Esophagus muscularis mucosa (tissue), 4 donors: ENCODE results near the gene UPF2. TPM values are rescaled to one million over a fixed set of nuclear protein-coding genes. Genes with fewer than 3 reads are reported as not detected.

Source experiments
- DNase-seq: peaks from one replicate; pipeline ENCODE4 v3.0.0-alpha.2; 2017; ENCODE audit errors: extremely low spot score
- H3K27ac ChIP-seq, 4 donors: fragments of 200-600 bp; sonication (generic); replicated peaks in 1 of 4; 1 replicate in 3 of 4; 2 replicates in 1 of 4; pipeline ENCODE4 v1.5.1; 2016 to 2019; ENCODE audit warnings: mild to moderate bottlenecking in 1 of 4
- H3K27me3 ChIP-seq, 4 donors: fragments of 200-600 bp; sonication (generic); one replicate each; pipeline versions ENCODE4 v1.5.1 to v1.6.0; 2016 to 2019
- H3K36me3 ChIP-seq, 4 donors: fragments of 200-600 bp; sonication (generic); one replicate each; pipeline ENCODE4 v1.5.1; 2016 to 2019
- H3K4me1 ChIP-seq, 4 donors: fragments of 200-600 bp; sonication (generic); one replicate each; pipeline ENCODE4 v1.5.1; 2016 to 2019
- H3K4me3 ChIP-seq, 4 donors: fragments of 200-600 bp; sonication (generic); 1 replicate in 2 of 4; 2 replicates in 2 of 4; pipeline ENCODE4 v1.5.1; 2016 to 2019; ENCODE audit warnings: mild to moderate bottlenecking in 4 of 4, moderate library complexity in 1 of 4
- H3K9me3 ChIP-seq, 4 donors: fragments of 200-600 bp; sonication (generic); 1 replicate in 3 of 4; 2 replicates in 1 of 4; pipeline ENCODE4 v1.5.1; 2016 to 2019
- EP300 ChIP-seq: sonication (generic); formaldehyde crosslinking; IDR thresholded peaks from one replicate; pipeline ENCODE4 v1.6.1; 2017; ENCODE audit warnings: antibody characterized with exemption
- POLR2A ChIP-seq: fragments of 450-650 bp; IDR thresholded peaks from one replicate; pipeline ENCODE4 v1.6.1; 2017; ENCODE audit warnings: antibody characterized with exemption, moderate library complexity, mild to moderate bottlenecking, low read depth
- POLR2AphosphoS5 ChIP-seq, 2 donors: sonication (generic); formaldehyde crosslinking; IDR thresholded peaks; one replicate each; pipeline ENCODE4 v1.6.1; 2017; ENCODE audit warnings: antibody characterized with exemption in 2 of 2
- WGBS: methylation state at CpG from one replicate; pipeline ENCODE4 v1.1.5; 2018; 5-methylcytosine and 5-hydroxymethylcytosine counted together
- intact Hi-C: fragments of 100-400 bp; cut with DNase I; formaldehyde crosslinking; loops from one replicate; pipeline ENCODE4 v1.15.1; 2023
- total RNA-seq, 4 donors: library from RNA; depleted of rRNA; stranded (reverse); fragments of >200 nt; gene quantifications; one replicate each; pipeline versions ENCODE4 v1.1.0 to v1.2.1, GENCODE V29; 2016
- TF ChIP-seq, protein P1 (sequence below), 3 experiments: fragments of 200-600 bp in 2 of 3; fragments of 450-650 bp in 1 of 3; sonication (generic) in 2 of 3; IDR thresholded peaks; one replicate each; pipeline ENCODE4 v1.5.1; 2017 to 2019; ENCODE audit warnings: antibody characterized with exemption in 3 of 3, mild to moderate bottlenecking in 2 of 3, moderate library complexity in 1 of 3

The UPF2 gene
- total RNA-seq, 4 donors from 2014 or later: 26.0 to 38.6 (median 28.0) TPM

DNA sequence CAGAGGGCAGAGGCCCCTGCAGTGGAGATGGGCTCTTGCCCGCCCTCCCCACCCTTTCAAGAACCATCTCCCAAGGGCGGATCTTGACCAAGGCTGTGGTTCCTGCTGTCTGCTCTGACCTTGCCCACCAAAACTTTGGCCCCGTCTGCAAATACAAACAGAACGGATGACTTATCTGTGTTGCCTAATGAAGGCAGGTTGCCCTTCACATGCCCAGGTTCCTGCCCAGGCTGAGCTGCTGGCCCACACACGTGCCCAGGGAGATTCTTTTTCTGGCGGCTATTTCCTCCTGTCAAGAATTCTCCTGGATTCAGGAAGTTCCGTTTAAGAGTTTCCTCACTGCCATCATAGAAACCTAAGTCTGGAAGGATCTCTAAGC, 141.2 kb downstream of the UPF2 start:
- H3K27ac ChIP-seq: no peak overlapping the region
- H3K27me3 ChIP-seq: peaks cover 0 to 26% (median 0%) of the 10 kb centered on the region in 4 donors
- no peaks in the 10 kb centered on the region for H3K36me3 ChIP-seq
- intact Hi-C loops: no loop called here
- DNase-seq: no peak
- no peaks in the 10 kb centered on the region for H3K4me1 ChIP-seq
- WGBS: 72% methylated on average over 7 of the region's 7 CpGs
- H3K9me3 ChIP-seq: no peaks in the 10 kb centered on the region
- no peak overlapping the region for H3K4me3 ChIP-seq
- TF ChIP-seq, protein P1, sequence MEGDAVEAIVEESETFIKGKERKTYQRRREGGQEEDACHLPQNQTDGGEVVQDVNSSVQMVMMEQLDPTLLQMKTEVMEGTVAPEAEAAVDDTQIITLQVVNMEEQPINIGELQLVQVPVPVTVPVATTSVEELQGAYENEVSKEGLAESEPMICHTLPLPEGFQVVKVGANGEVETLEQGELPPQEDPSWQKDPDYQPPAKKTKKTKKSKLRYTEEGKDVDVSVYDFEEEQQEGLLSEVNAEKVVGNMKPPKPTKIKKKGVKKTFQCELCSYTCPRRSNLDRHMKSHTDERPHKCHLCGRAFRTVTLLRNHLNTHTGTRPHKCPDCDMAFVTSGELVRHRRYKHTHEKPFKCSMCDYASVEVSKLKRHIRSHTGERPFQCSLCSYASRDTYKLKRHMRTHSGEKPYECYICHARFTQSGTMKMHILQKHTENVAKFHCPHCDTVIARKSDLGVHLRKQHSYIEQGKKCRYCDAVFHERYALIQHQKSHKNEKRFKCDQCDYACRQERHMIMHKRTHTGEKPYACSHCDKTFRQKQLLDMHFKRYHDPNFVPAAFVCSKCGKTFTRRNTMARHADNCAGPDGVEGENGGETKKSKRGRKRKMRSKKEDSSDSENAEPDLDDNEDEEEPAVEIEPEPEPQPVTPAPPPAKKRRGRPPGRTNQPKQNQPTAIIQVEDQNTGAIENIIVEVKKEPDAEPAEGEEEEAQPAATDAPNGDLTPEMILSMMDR (IDR thresholded peaks at IDR 0.05): no peak
- no peak for TF ChIP-seq POLR2A
- no peak for TF ChIP-seq POLR2AphosphoS5 (IDR thresholded peaks at IDR 0.05)
- TF ChIP-seq EP300: no peak

- WGBS: 96% methylated on average over 6 of the region's 6 CpGs
- Histone ChIP-seq H3K36me3 (no peaks in the 10 kb centered on the region), H3K27ac (no peak overlapping the region), H3K4me1 (no peaks in the 10 kb centered on the region), H3K4me3 (no peak overlapping the region), H3K9me3 (no peaks in the 10 kb centered on the region), H3K27me3 (peaks cover 0 to 26% (median 0%) of the 10 kb centered on the region in 4 donors)
- TF ChIP-seq, protein P1 (IDR thresholded peaks at IDR 0.05): no peak
- TF ChIP-seq POLR2AphosphoS5 (IDR thresholded peaks at IDR 0.05) (no peak), EP300 (no peak), POLR2A (no peak)
- intact Hi-C loops: no loop called here
- DNase-seq: no peak
Measured at GRCh38 chr10:11901036-11901301, 141.6 kb downstream of the UPF2 start.

GRCh38 chr10:11899067-11899876, 143.3 kb downstream of the UPF2 start:
- DNase-seq: no peak
- no peak overlapping the region for H3K27ac ChIP-seq
- 84% methylated on average over 15 of the region's 28 CpGs for WGBS
- H3K4me3 ChIP-seq: no peak overlapping the region
- no peaks in the 10 kb centered on the region for H3K36me3 ChIP-seq
- H3K27me3 ChIP-seq: peaks cover 0 to 26% (median 0%) of the 10 kb centered on the region in 4 donors
- H3K4me1 ChIP-seq: no peaks in the 10 kb centered on the region
- intact Hi-C loops: no loop called here
- H3K9me3 ChIP-seq: no peaks in the 10 kb centered on the region
- TF ChIP-seq EP300: no peak
- TF ChIP-seq, protein P1 (IDR thresholded peaks at IDR 0.05): no peak
- no peak for TF ChIP-seq POLR2AphosphoS5 (IDR thresholded peaks at IDR 0.05)

- Histone ChIP-seq H3K4me3 (no peak overlapping the region), H3K27ac (no peak overlapping the region), H3K27me3 (peaks cover 0 to 26% (median 0%) of the 10 kb centered on the region in 4 donors), H3K4me1 (no peaks in the 10 kb centered on the region), H3K36me3 (no peaks in the 10 kb centered on the region), H3K9me3 (no peaks in the 10 kb centered on the region)
- no peak for TF ChIP-seq EP300
- no peak for TF ChIP-seq POLR2A
- no peak for TF ChIP-seq POLR2AphosphoS5 (IDR thresholded peaks at IDR 0.05)
- DNase-seq: no peak
- 83% methylated on average over 20 of the region's 20 CpGs for WGBS
- intact Hi-C loops: no loop called here
Measured at GRCh38 chr10:11898372-11899066, 144.1 kb downstream of the UPF2 start.

- intact Hi-C loops: no loop called here
- H3K4me3 ChIP-seq: no peak overlapping the region
- no peak overlapping the region for H3K27ac ChIP-seq
- DNase-seq: no peak
- no peaks in the 10 kb centered on the region for H3K36me3 ChIP-seq
- H3K27me3 ChIP-seq: peaks cover 0 to 26% (median 0%) of the 10 kb centered on the region in 4 donors
- H3K9me3 ChIP-seq: no peaks in the 10 kb centered on the region
- no peaks in the 10 kb centered on the region for H3K4me1 ChIP-seq
- WGBS: 79% methylated on average over 3 of the region's 3 CpGs
- TF ChIP-seq POLR2AphosphoS5 (IDR thresholded peaks at IDR 0.05) (no peak), EP300 (no peak), POLR2A (no peak)
- TF ChIP-seq, protein P1 (IDR thresholded peaks at IDR 0.05): no peak
Measured at GRCh38 chr10:11898033-11898371, 144.6 kb downstream of the UPF2 start.
